ENCODE measurements around the gene BFSP1.

DNA sequence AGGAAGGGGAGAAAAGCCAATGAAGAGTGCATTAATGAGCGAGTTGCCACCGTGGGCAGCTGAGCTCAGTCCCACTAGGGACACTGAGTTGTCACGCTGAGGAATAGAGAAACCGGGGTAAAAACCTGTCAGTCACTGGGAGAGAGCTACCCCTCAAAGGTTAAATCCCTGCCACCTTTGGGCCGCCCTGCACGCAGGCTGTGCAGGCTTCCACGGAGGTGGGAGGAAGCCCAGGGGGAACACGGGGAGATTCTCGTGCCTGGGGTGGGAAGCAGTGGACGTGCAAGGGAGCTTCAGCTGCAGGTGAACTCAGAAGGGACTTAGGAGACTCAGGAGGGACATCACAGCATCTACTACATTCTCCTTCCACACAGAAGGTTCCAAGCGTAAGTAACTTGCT, 50.5 kb downstream of the BFSP1 start:
- TF ChIP-seq BCL11A (tag by site-specific recombination; IDR thresholded peaks at IDR 0.05; ENCODE audit: low read depth) (no peak), CTCF (tag by site-specific recombination; IDR thresholded peaks at IDR 0.05) (no peak), ZBTB21 (tag by site-specific recombination; IDR thresholded peaks at IDR 0.05) (no peak), ZNF530 (tag by site-specific recombination; IDR thresholded peaks at IDR 0.05; ENCODE audit: low read depth) (no peak), ZNF146 (tag by site-specific recombination; IDR thresholded peaks at IDR 0.05) (no peak), TRIM28 (IDR thresholded peaks at IDR 0.05; ENCODE audit: borderline replicate concordance, low read length) (no peak), ZFP41 (tag by site-specific recombination; IDR thresholded peaks at IDR 0.05; ENCODE audit: borderline replicate concordance) (no peak), REST (tag by site-specific recombination; IDR thresholded peaks at IDR 0.05) (no peak), ZBTB1 (tag by site-specific recombination; IDR thresholded peaks at IDR 0.05) (no peak), PRDM2 (tag by site-specific recombination; IDR thresholded peaks at IDR 0.05; ENCODE audit: borderline replicate concordance) (no peak), MZF1 (tag by site-specific recombination; IDR thresholded peaks at IDR 0.05; ENCODE audit: borderline replicate concordance) (no peak), OSR2 (tag by site-specific recombination; IDR thresholded peaks at IDR 0.05) (no peak), GLI2 (tag by site-specific recombination; IDR thresholded peaks at IDR 0.05; ENCODE audit: borderline replicate concordance, low read depth) (no peak)
- TF ChIP-seq, protein P1, sequence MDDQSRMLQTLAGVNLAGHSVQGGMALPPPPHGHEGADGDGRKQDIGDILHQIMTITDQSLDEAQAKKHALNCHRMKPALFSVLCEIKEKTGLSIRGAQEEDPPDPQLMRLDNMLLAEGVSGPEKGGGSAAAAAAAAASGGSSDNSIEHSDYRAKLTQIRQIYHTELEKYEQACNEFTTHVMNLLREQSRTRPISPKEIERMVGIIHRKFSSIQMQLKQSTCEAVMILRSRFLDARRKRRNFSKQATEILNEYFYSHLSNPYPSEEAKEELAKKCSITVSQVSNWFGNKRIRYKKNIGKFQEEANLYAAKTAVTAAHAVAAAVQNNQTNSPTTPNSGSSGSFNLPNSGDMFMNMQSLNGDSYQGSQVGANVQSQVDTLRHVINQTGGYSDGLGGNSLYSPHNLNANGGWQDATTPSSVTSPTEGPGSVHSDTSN (CRISPR knock-in tag; IDR thresholded peaks at IDR 0.05): no peak
